Measurements from ENCODE around the gene IRAK1. TPM values are rescaled to one million over a fixed set of nuclear protein-coding genes. Genes with fewer than 3 reads are reported as not detected.

IRAK1 gene
- polyA plus RNA-seq, 2 donors = 58.8 to 61.8 TPM

DNA sequence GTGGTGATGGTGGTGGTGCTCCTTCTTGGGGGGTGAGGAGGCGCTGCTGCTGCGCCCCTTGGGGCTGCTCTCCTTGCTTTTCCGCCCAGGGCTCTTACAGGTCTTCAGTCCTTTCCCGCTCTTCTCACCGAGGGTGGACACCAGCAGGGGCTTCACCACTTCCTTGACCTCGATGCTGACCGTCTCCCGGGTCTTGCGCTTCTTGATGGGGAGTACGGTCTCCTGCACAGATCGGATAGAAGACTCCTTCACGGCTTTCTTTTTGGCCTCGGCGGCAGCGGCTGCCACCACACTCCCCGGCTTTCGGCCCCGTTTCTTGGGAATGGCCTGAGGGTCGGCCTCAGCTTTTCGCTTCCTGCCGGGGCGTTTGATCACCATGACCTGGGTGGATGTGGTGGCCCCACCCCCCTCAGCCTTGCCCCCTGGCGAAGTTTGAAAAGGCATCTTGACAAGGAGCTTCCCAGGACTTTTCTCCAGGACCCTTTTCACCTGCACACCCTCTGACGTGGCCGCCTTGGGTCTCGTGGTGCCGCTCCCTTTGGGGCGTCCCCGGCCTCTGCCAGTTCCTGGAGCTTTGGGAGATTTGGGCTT, 11.1 kb upstream of the IRAK1 start:
- Histone ChIP-seq H3K27ac (ENCODE audit: low read depth in 2 of 2, low read length in 1 of 2) (no peak overlapping the region), H3K4me3 (ENCODE audit: low read depth in 1 of 2, low read length in 2 of 2) (no peak overlapping the region), H3K4me1 (ENCODE audit: control insufficient read depth in 2 of 2, insufficient read depth in 2 of 2, low read length in 1 of 2) (no peaks in the 10 kb centered on the region), H3K36me3 (ENCODE audit: control insufficient read depth in 2 of 2, insufficient read depth in 2 of 2, low read length in 1 of 2) (peaks cover 0 to 21% of the 10 kb centered on the region in 2 donors), H3K9me3 (ENCODE audit: control insufficient read depth in 2 of 2, insufficient read depth in 1 of 2, low read depth in 1 of 2, low read length in 1 of 2) (no peaks in the 10 kb centered on the region), H3K27me3 (ENCODE audit: control insufficient read depth in 1 of 2, insufficient read depth in 2 of 2, low read length in 2 of 2) (peaks cover 0 to 13% of the 10 kb centered on the region in 2 donors)
- WGBS, 2 donors = 90 to 93% methylated on average over 28 to 29 of the region's 29 CpGs

DNA sequence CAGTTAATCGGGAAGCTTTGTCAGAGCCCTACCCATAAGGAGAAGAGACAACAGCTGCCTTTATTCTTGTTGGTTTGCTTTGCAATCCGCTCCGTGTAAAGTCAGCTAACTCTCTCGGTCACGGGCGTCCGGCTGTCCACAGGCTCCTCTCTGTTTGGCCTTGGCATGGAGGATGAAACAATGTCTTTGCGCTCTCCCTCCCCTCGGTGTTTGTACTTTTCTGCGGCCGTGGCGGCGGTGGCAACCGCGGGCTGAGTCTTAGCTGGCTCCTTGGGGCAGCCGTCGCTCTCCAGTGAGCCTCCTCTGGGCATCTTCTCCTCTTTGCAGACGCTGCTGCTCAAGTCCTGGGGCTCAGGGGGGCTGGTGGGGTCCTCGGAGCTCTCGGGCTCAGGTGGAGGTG, 10.6 kb upstream of the IRAK1 start:
- Histone ChIP-seq H3K27me3 (ENCODE audit: control insufficient read depth in 1 of 2, insufficient read depth in 2 of 2, low read length in 2 of 2) (peaks cover 0 to 13% of the 10 kb centered on the region in 2 donors), H3K4me3 (ENCODE audit: low read depth in 1 of 2, low read length in 2 of 2) (no peak overlapping the region), H3K9me3 (ENCODE audit: control insufficient read depth in 2 of 2, insufficient read depth in 1 of 2, low read depth in 1 of 2, low read length in 1 of 2) (no peaks in the 10 kb centered on the region), H3K4me1 (ENCODE audit: control insufficient read depth in 2 of 2, insufficient read depth in 2 of 2, low read length in 1 of 2) (no peaks in the 10 kb centered on the region), H3K27ac (ENCODE audit: low read depth in 2 of 2, low read length in 1 of 2) (no peak overlapping the region), H3K36me3 (ENCODE audit: control insufficient read depth in 2 of 2, insufficient read depth in 2 of 2, low read length in 1 of 2) (peaks cover 0 to 21% of the 10 kb centered on the region in 2 donors)
- 84 to 87% methylated on average over 20 of the region's 20 CpGs for WGBS, 2 donors

DNA sequence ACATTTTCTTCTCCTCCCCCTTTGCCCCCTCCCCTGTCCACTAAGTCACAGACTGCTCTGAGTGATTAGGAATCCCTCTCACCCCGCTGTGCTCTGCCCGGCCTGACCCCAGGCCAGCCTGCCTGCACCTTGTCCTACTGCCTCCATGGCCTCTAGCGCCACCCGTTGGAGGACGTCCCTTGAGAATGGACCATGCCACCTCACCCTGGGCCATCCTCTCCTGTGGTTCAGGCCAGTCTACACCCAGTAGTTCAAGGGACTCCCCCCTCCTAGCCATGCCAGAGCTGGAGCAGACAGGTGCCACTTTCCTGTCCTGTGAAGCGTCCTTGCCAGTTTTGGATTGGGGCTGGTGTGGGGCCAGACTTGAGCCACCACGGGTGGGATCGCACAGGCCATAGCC, 9.7 kb upstream of the IRAK1 start:
- H3K27me3 ChIP-seq (ENCODE audit: control insufficient read depth in 1 of 2, insufficient read depth in 2 of 2, low read length in 2 of 2) = peaks cover 0 to 13% of the 10 kb centered on the region in 2 donors
- H3K36me3 ChIP-seq (ENCODE audit: control insufficient read depth in 2 of 2, insufficient read depth in 2 of 2, low read length in 1 of 2) = peaks cover 0 to 21% of the 10 kb centered on the region in 2 donors

DNA sequence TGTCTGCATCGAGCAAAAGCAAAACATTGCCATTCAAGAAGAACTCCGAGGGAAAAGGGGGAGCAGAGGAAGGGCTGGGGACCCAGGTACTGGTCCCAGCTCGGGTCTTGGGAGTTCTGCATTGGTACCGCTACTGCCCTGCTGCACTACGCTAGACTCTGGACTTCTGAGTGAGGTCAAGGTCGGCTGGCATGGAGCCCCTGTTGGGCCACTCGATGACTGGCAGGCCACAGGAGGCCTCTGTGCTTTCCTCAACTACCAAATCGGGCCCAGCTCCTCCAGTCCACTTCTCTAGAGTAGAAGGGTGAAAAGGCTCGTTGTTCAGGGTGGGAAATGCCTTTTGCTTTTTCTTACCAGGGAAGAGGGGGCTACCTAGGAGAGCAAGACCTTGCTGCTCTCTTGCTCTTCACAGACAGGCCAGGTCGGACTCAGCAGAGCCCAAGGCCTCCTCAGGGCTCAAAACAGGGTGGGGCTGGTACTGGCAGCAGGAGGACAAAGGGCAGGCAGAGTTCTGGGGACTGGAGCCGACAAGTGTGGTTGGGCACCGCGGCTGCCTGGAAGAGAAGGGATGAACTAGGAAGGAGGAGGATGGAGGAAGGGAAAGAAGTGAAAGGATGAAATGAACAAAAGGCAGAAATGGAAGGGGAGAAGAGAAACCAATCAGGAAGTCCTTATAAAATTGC, 8.9 kb upstream of the IRAK1 start:
- Histone ChIP-seq H3K4me3 (ENCODE audit: low read depth in 1 of 2, low read length in 2 of 2) (no peak overlapping the region), H3K27ac (ENCODE audit: low read depth in 2 of 2, low read length in 1 of 2) (peak overlapping the region in 1 of 2 donors; percentile 36), H3K4me1 (ENCODE audit: control insufficient read depth in 2 of 2, insufficient read depth in 2 of 2, low read length in 1 of 2) (no peaks in the 10 kb centered on the region), H3K36me3 (ENCODE audit: control insufficient read depth in 2 of 2, insufficient read depth in 2 of 2, low read length in 1 of 2) (peaks cover 0 to 21% of the 10 kb centered on the region in 2 donors), H3K27me3 (ENCODE audit: control insufficient read depth in 1 of 2, insufficient read depth in 2 of 2, low read length in 2 of 2) (peaks cover 0 to 13% of the 10 kb centered on the region in 2 donors), H3K9me3 (ENCODE audit: control insufficient read depth in 2 of 2, insufficient read depth in 1 of 2, low read depth in 1 of 2, low read length in 1 of 2) (no peaks in the 10 kb centered on the region)
- 57 to 71% methylated on average over 13 of the region's 13 CpGs for WGBS, 2 donors

More for the DNA sequence above, 9.7 kb upstream of the IRAK1 start:
- 75 to 82% methylated on average over 8 of the region's 8 CpGs for WGBS, 2 donors
- Histone ChIP-seq H3K27ac (ENCODE audit: low read depth in 2 of 2, low read length in 1 of 2) (no peak overlapping the region), H3K4me3 (ENCODE audit: low read depth in 1 of 2, low read length in 2 of 2) (no peak overlapping the region), H3K9me3 (ENCODE audit: control insufficient read depth in 2 of 2, insufficient read depth in 1 of 2, low read depth in 1 of 2, low read length in 1 of 2) (no peaks in the 10 kb centered on the region), H3K4me1 (ENCODE audit: control insufficient read depth in 2 of 2, insufficient read depth in 2 of 2, low read length in 1 of 2) (no peaks in the 10 kb centered on the region)

- H3K27ac ChIP-seq (ENCODE audit: low read depth in 2 of 2, low read length in 1 of 2) = no peak overlapping the region
- H3K27me3 ChIP-seq (ENCODE audit: control insufficient read depth in 1 of 2, insufficient read depth in 2 of 2, low read length in 2 of 2) = peaks cover 0 to 8% of the 10 kb centered on the region in 2 donors
- no peaks in the 10 kb centered on the region for H3K9me3 ChIP-seq (ENCODE audit: control insufficient read depth in 2 of 2, insufficient read depth in 1 of 2, low read depth in 1 of 2, low read length in 1 of 2)
- no peaks in the 10 kb centered on the region for H3K4me1 ChIP-seq (ENCODE audit: control insufficient read depth in 2 of 2, insufficient read depth in 2 of 2, low read length in 1 of 2)
- no peak overlapping the region for H3K4me3 ChIP-seq (ENCODE audit: low read depth in 1 of 2, low read length in 2 of 2)
- 56 to 83% methylated on average over 1 of the region's 1 CpG for WGBS, 2 donors
- peaks cover 0 to 21% of the 10 kb centered on the region in 2 donors for H3K36me3 ChIP-seq (ENCODE audit: control insufficient read depth in 2 of 2, insufficient read depth in 2 of 2, low read length in 1 of 2)
Observed at GRCh38 chrX:154027986-154028385, 8.3 kb upstream of the IRAK1 start.

- Histone ChIP-seq H3K4me3 (ENCODE audit: low read depth in 1 of 2, low read length in 2 of 2) (no peak overlapping the region), H3K4me1 (ENCODE audit: control insufficient read depth in 2 of 2, insufficient read depth in 2 of 2, low read length in 1 of 2) (no peaks in the 10 kb centered on the region), H3K27me3 (ENCODE audit: control insufficient read depth in 1 of 2, insufficient read depth in 2 of 2, low read length in 2 of 2) (peaks cover 0 to 3% of the 10 kb centered on the region in 2 donors), H3K36me3 (ENCODE audit: control insufficient read depth in 2 of 2, insufficient read depth in 2 of 2, low read length in 1 of 2) (peaks cover 0 to 18% of the 10 kb centered on the region in 2 donors), H3K27ac (ENCODE audit: low read depth in 2 of 2, low read length in 1 of 2) (no peak overlapping the region), H3K9me3 (ENCODE audit: control insufficient read depth in 2 of 2, insufficient read depth in 1 of 2, low read depth in 1 of 2, low read length in 1 of 2) (no peaks in the 10 kb centered on the region)
- 74 to 78% methylated on average over 6 of the region's 6 CpGs for WGBS, 2 donors
Observed at GRCh38 chrX:154027022-154027402, 7.3 kb upstream of the IRAK1 start.

DNA sequence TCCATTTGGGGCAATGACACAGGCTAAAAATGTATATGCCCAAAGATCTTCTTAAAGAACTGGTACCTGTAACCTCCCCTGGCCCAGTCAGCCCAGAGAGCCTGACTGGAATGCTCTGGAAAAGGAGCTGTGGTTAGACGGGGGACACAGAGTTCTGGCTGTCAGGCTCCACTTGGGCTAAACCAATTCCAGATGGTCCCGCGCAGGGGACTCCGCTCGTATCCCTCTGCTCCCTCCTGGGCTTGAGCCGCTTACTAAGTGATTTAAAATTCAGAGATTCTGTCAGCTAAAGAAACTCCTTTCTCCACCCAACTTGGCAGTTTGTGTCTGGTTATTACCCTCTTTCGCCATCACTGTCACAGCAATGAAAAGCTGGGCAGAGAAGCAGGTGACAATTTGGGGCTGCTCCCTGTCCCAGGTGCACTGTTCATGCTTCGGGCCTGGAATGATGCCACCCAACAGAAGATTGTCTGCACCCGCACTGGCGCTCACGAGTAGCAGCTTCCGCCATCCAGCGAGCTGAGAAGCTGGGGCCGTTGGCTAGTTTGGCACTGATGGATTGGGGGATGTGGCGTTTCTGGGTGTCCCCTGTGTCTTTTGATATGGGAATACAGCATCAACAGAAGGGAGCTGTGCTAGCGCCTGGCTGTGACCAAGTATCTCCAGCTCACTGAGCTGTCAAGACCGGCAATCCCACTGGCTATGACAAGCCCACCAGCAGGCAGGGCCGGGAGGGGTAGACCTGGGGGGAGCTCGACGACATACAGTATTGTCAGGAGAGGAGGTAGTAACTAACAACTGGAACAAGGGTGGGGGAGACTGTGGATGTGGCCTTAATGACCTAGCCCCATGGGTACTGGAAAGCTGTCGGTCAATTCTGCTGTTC, 6.7 kb upstream of the IRAK1 start:
- Histone ChIP-seq H3K4me1 (ENCODE audit: control insufficient read depth in 2 of 2, insufficient read depth in 2 of 2, low read length in 1 of 2) (no peaks in the 10 kb centered on the region), H3K36me3 (ENCODE audit: control insufficient read depth in 2 of 2, insufficient read depth in 2 of 2, low read length in 1 of 2) (peaks cover 0 to 13% of the 10 kb centered on the region in 2 donors), H3K4me3 (ENCODE audit: low read depth in 1 of 2, low read length in 2 of 2) (no peak overlapping the region), H3K27ac (ENCODE audit: low read depth in 2 of 2, low read length in 1 of 2) (peak overlapping the region; percentile 23 to 54), H3K27me3 (ENCODE audit: control insufficient read depth in 1 of 2, insufficient read depth in 2 of 2, low read length in 2 of 2) (no peaks in the 10 kb centered on the region), H3K9me3 (ENCODE audit: control insufficient read depth in 2 of 2, insufficient read depth in 1 of 2, low read depth in 1 of 2, low read length in 1 of 2) (no peaks in the 10 kb centered on the region)
- 84 to 85% methylated on average over 21 of the region's 21 CpGs for WGBS, 2 donors

DNA sequence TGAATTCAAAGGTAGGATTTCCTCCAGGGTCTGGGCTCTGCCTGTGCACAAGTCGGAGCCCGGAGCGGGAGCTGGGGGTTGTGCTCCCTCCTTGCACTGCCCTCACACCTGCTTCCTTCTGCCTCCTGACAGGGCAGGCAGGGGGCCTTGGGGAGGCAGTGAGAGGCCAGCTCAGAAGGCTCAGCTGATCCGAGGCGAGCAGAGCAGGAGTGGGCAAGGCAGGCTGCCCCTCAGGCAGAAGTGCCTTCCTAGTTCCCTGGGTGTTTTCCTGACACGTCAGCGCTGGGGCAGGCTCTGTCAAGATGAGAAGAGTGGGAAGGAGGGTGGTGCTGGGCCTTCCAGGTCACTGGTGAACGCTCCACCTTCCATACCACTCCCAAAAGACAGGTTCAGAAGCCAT, 5.5 kb upstream of the IRAK1 start:
- peak overlapping the region; percentile 70 to 79 for H3K27ac ChIP-seq (ENCODE audit: low read depth in 2 of 2, low read length in 1 of 2)
- peaks cover 0 to 6% of the 10 kb centered on the region in 2 donors for H3K36me3 ChIP-seq (ENCODE audit: control insufficient read depth in 2 of 2, insufficient read depth in 2 of 2, low read length in 1 of 2)
- H3K9me3 ChIP-seq (ENCODE audit: control insufficient read depth in 2 of 2, insufficient read depth in 1 of 2, low read depth in 1 of 2, low read length in 1 of 2) = no peaks in the 10 kb centered on the region
- H3K4me3 ChIP-seq (ENCODE audit: low read depth in 1 of 2, low read length in 2 of 2) = no peak overlapping the region
- H3K4me1 ChIP-seq (ENCODE audit: control insufficient read depth in 2 of 2, insufficient read depth in 2 of 2, low read length in 1 of 2) = peaks cover 0 to 10% of the 10 kb centered on the region in 2 donors
- no peaks in the 10 kb centered on the region for H3K27me3 ChIP-seq (ENCODE audit: control insufficient read depth in 1 of 2, insufficient read depth in 2 of 2, low read length in 2 of 2)
- 35 to 77% methylated on average over 8 of the region's 8 CpGs for WGBS, 2 donors

- WGBS, 2 donors = 86 to 92% methylated on average over 15 of the region's 15 CpGs
- H3K27ac ChIP-seq (ENCODE audit: low read depth in 2 of 2, low read length in 1 of 2) = no peak overlapping the region
Observed at GRCh38 chrX:154024271-154024670, 4.6 kb upstream of the IRAK1 start.

More at GRCh38 chrX:154024271-154024670, 4.6 kb upstream of the IRAK1 start:
- Histone ChIP-seq H3K36me3 (ENCODE audit: control insufficient read depth in 2 of 2, insufficient read depth in 2 of 2, low read length in 1 of 2) (peaks cover 0 to 6% of the 10 kb centered on the region in 2 donors), H3K4me1 (ENCODE audit: control insufficient read depth in 2 of 2, insufficient read depth in 2 of 2, low read length in 1 of 2) (peaks cover 0 to 10% of the 10 kb centered on the region in 2 donors), H3K9me3 (ENCODE audit: control insufficient read depth in 2 of 2, insufficient read depth in 1 of 2, low read depth in 1 of 2, low read length in 1 of 2) (no peaks in the 10 kb centered on the region), H3K27me3 (ENCODE audit: control insufficient read depth in 1 of 2, insufficient read depth in 2 of 2, low read length in 2 of 2) (no peaks in the 10 kb centered on the region), H3K4me3 (ENCODE audit: low read depth in 1 of 2, low read length in 2 of 2) (no peak overlapping the region)

Data from esophagus (tissue), 2 donors.